Subcutaneous adipose tissue (tissue), 4 donors: ENCODE measurements around the gene ASTN1. TPM values are rescaled to one million over a fixed set of nuclear protein-coding genes. Genes with fewer than 3 reads are reported as not detected.

Source experiments
- total RNA-seq, 4 donors: library from RNA; depleted of rRNA; stranded (reverse); fragments of >200 nt; gene quantifications; one replicate each; pipeline ENCODE4 v1.1.0, GENCODE V29; 2016
- TF ChIP-seq, protein P1 (sequence below): fragments of 450-650 bp; IDR thresholded peaks from one replicate; pipeline ENCODE4 v1.5.1; 2016; ENCODE audit warnings: low read depth, mild to moderate bottlenecking, control low read depth, antibody characterized with exemption, moderate library complexity

Gene ASTN1
- total RNA-seq, 4 donors from 2014 or later, result 0.33 TPM; not detected in 3

DNA sequence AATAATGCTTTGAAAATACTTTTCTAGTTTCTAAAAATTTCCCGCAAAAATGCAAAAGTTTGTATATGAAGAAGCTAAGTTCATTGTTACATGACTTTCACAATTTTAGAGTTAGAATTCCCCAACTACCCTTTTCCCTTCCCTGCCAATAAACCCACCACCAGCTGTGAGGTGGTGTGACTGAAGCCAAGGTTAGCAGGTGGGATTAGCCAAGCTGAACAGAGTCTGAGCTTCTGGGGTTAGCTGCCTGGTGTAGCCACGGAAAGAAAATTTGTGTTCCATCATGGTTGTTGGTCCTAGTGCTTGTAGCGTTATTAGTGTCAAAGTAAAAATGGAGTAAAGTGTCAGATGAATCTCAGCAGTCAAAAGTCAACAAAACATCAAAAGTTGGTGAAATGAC is 110.9 kb downstream of the ASTN1 start:
- TF ChIP-seq, protein P1, sequence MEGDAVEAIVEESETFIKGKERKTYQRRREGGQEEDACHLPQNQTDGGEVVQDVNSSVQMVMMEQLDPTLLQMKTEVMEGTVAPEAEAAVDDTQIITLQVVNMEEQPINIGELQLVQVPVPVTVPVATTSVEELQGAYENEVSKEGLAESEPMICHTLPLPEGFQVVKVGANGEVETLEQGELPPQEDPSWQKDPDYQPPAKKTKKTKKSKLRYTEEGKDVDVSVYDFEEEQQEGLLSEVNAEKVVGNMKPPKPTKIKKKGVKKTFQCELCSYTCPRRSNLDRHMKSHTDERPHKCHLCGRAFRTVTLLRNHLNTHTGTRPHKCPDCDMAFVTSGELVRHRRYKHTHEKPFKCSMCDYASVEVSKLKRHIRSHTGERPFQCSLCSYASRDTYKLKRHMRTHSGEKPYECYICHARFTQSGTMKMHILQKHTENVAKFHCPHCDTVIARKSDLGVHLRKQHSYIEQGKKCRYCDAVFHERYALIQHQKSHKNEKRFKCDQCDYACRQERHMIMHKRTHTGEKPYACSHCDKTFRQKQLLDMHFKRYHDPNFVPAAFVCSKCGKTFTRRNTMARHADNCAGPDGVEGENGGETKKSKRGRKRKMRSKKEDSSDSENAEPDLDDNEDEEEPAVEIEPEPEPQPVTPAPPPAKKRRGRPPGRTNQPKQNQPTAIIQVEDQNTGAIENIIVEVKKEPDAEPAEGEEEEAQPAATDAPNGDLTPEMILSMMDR, result no peak

DNA sequence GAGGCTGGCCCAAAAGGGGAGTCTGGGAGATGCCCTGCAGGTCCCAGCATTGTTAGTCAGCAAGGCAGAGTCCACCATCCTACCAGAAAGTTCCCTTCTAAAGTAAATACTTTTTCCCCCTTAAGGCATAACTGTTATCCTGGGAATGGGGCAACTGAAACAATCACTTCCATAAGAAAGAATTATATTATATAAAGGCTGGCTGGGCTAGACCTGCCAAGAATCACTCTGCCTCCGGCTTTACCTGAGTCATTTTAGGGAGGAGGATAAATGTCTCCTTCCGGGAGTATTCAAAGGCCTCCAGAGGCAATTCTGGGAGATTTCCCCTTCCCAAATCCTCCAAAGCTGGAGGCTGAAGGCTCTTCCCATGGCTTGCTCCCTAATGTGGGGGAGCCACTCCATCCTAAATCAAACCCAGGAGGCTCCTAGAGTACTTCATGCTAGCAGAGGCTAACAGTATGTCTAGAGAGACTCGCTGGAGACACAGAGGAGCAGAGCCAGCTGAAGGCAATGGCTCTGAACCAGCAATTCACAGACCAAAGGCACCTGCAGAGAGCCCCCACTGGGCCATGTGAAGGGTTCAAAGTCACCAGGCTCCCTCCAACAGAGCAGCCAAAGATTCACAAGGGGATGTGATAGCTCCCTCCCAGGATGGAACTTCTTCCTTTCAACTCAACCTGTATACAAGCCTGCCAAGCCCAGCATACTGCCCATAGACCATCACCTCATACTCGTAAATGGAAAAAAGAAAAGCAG is 116.0 kb downstream of the ASTN1 start:
- TF ChIP-seq, protein P1, result no peak

GRCh38 chr1:177045151-177045550 is 119.4 kb downstream of the ASTN1 start:
- TF ChIP-seq, protein P1, result no peak

DNA sequence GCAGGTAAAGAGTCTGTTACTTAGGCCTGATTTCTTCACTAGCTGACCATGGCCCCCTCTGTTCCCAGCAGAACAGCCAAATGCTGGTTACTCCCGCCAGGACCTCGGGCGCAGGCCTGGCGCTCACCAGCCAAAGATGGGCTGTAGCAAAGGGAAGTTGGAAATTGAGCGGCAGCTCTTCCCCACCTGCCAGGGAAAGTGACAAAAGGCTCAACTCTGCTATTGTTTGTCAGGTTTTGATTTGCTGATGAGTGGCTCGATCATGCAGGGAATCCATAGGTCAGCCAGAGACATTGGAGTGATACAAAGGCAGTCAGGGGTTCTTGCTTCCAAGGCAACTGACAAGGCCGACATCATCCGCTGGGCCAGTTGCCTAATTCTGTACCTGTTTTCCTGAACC is 120.1 kb downstream of the ASTN1 start:
- TF ChIP-seq, protein P1, result no peak

GRCh38 chr1:177043597-177043996 is 120.9 kb downstream of the ASTN1 start:
- TF ChIP-seq, protein P1, result no peak

DNA sequence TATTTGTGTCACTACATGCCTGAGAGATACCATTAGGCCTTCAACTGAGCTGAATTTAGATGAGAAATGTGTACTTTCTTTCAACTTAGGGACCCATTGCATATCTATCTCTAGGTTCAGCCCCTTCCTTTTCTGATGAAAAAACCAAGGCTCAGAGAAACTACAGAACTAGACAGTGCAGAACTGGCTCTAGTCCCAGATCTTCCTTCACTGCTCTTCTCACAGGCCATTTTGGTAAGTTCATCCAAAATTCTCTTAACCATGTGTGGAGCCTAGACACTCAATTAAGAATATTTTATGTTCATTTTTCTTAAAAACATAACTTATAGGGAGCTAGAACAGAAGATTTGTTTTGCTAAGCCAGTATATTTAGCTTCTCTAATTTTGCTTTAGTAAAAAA is 128.9 kb downstream of the ASTN1 start:
- TF ChIP-seq, protein P1, result no peak

GRCh38 chr1:177033628-177034027 is 130.9 kb downstream of the ASTN1 start:
- TF ChIP-seq, protein P1, result no peak
